Endothelial cell of umbilical vein (primary cell): Measurements from ENCODE around the gene TMEM131.

Experiments
- CTCF ChIP-seq, 2 donors: IDR thresholded peaks; 1 replicate in 1 of 2; 2 replicates in 1 of 2; pipeline ENCODE4 v1.5.1; 2011; ENCODE audit warnings: low read length in 2 of 2, mild to moderate bottlenecking in 2 of 2, moderate library complexity in 2 of 2, control low read depth in 1 of 2, inconsistent platforms in 1 of 2, low read depth in 1 of 2; ENCODE audit not compliant: insufficient read depth in 1 of 2; ENCODE audit errors: extremely low read depth in 1 of 2
- EZH2 ChIP-seq: IDR thresholded peaks from 2 replicates; pipeline ENCODE4 v1.6.1; 2012; ENCODE audit warnings: borderline replicate concordance, low read depth, mild to moderate bottlenecking, moderate library complexity, low read length, inconsistent platforms; ENCODE audit not compliant: severe bottlenecking
- FOS ChIP-seq: IDR thresholded peaks from 2 replicates; pipeline ENCODE4 v1.6.1; 2011; ENCODE audit warnings: mild to moderate bottlenecking, low read length, moderate library complexity, borderline replicate concordance; ENCODE audit not compliant: insufficient read depth
- POLR2A ChIP-seq: IDR thresholded peaks from 2 replicates; pipeline ENCODE4 v1.6.1; 2012; ENCODE audit warnings: low read depth, mild to moderate bottlenecking, control low read depth, low read length
- POLR2AphosphoS5 ChIP-seq: IDR thresholded peaks from 2 replicates; pipeline ENCODE4 v1.6.1; 2012; ENCODE audit warnings: low read depth, mild to moderate bottlenecking, control low read depth, low read length, moderate library complexity; ENCODE audit not compliant: insufficient read depth
- TF ChIP-seq, protein P1 (sequence below): IDR thresholded peaks from 2 replicates; pipeline ENCODE4 v1.6.1; 2011; ENCODE audit not compliant: insufficient read depth, insufficient read length

- TF ChIP-seq CTCF (IDR thresholded peaks at IDR 0.05; ENCODE audit: extremely low read depth in 1 of 2, insufficient read depth in 1 of 2, low read depth in 1 of 2, low read length in 2 of 2) (no peak), POLR2AphosphoS5 (no peak), FOS (no peak), POLR2A (no peak), EZH2 (no peak)
- TF ChIP-seq, protein P1, sequence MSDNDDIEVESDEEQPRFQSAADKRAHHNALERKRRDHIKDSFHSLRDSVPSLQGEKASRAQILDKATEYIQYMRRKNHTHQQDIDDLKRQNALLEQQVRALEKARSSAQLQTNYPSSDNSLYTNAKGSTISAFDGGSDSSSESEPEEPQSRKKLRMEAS, result no peak
Observed at GRCh38 chr2:97769308-97769707, 226.4 kb downstream of the TMEM131 start.
